ENCODE measurements around the gene NRL.

The NRL gene

GRCh38 chr14:24149302-24149969, 34.7 kb upstream of the NRL start:
- peaks cover 46% of the 10 kb centered on the region for H3K36me3 ChIP-seq (ENCODE audit: insufficient read depth, low read length)
- H2AFZ ChIP-seq (ENCODE audit: low read depth, low read length) = no peak overlapping the region
- H3K4me3 ChIP-seq (ENCODE audit: low read length) = no peak overlapping the region
- peaks cover 22% of the 10 kb centered on the region for H3K4me1 ChIP-seq (ENCODE audit: insufficient read depth, low read length)
- H3K9me3 ChIP-seq (ENCODE audit: low read length) = no peaks in the 10 kb centered on the region
- H3K27me3 ChIP-seq (ENCODE audit: insufficient read depth, low read length) = no peaks in the 10 kb centered on the region

GRCh38 chr14:24147761-24148428, 33.1 kb upstream of the NRL start:
- H2AFZ ChIP-seq (ENCODE audit: low read depth, low read length) = peak overlapping the region; percentile 56
- H3K27me3 ChIP-seq (ENCODE audit: insufficient read depth, low read length) = no peaks in the 10 kb centered on the region
- H3K4me1 ChIP-seq (ENCODE audit: insufficient read depth, low read length) = peaks cover 22% of the 10 kb centered on the region
- H3K9me3 ChIP-seq (ENCODE audit: low read length) = no peaks in the 10 kb centered on the region
- peak overlapping the region; percentile 66 for H3K4me3 ChIP-seq (ENCODE audit: low read length)
- H3K36me3 ChIP-seq (ENCODE audit: insufficient read depth, low read length) = peaks cover 55% of the 10 kb centered on the region

- no peaks in the 10 kb centered on the region for H3K27me3 ChIP-seq (ENCODE audit: insufficient read depth, low read length)
- H3K36me3 ChIP-seq (ENCODE audit: insufficient read depth, low read length) = peaks cover 50% of the 10 kb centered on the region
- H2AFZ ChIP-seq (ENCODE audit: low read depth, low read length) = peak within 1 kb of the TSS; percentile 56
- H3K4me1 ChIP-seq (ENCODE audit: insufficient read depth, low read length) = peaks cover 23% of the 10 kb centered on the region
- H3K4me3 ChIP-seq (ENCODE audit: low read length) = peak within 1 kb of the TSS; percentile 66
- no peaks in the 10 kb centered on the region for H3K9me3 ChIP-seq (ENCODE audit: low read length)
Observed at GRCh38 chr14:24146978-24147760, 32.4 kb upstream of the NRL start, which contains the start of gene RNF31. Gene RNF31, plus strand, starts transcription at chr14:24147498. Its CDS starts 201 bp downstream, at chr14:24147699.

- no peaks in the 10 kb centered on the region for H3K27me3 ChIP-seq (ENCODE audit: insufficient read depth, low read length)
- H3K36me3 ChIP-seq (ENCODE audit: insufficient read depth, low read length) = peaks cover 44% of the 10 kb centered on the region
- peaks cover 25% of the 10 kb centered on the region for H3K4me1 ChIP-seq (ENCODE audit: insufficient read depth, low read length)
- no peaks in the 10 kb centered on the region for H3K9me3 ChIP-seq (ENCODE audit: low read length)
- H2AFZ ChIP-seq (ENCODE audit: low read depth, low read length) = peak within 1 kb of the TSS; percentile 56
- H3K4me3 ChIP-seq (ENCODE audit: low read length) = peak within 1 kb of the TSS; percentile 66
Observed at GRCh38 chr14:24146453-24146977, 31.8 kb upstream of the NRL start, which contains the start of gene PSME2. Gene PSME2, minus strand, starts transcription at chr14:24146610. Its CDS starts 29 bp downstream, at chr14:24146581.

- no peaks in the 10 kb centered on the region for H3K27me3 ChIP-seq (ENCODE audit: insufficient read depth, low read length)
- H2AFZ ChIP-seq (ENCODE audit: low read depth, low read length) = no peak overlapping the region
- peaks cover 37% of the 10 kb centered on the region for H3K36me3 ChIP-seq (ENCODE audit: insufficient read depth, low read length)
- H3K4me1 ChIP-seq (ENCODE audit: insufficient read depth, low read length) = peaks cover 25% of the 10 kb centered on the region
- H3K9me3 ChIP-seq (ENCODE audit: low read length) = no peaks in the 10 kb centered on the region
- H3K4me3 ChIP-seq (ENCODE audit: low read length) = peak overlapping the region; percentile 66
Observed at GRCh38 chr14:24145690-24146452, 31.1 kb upstream of the NRL start.

GRCh38 chr14:24145219-24145618, 30.5 kb upstream of the NRL start:
- Histone ChIP-seq H3K36me3 (ENCODE audit: insufficient read depth, low read length) (peaks cover 31% of the 10 kb centered on the region), H2AFZ (ENCODE audit: low read depth, low read length) (no peak overlapping the region), H3K27me3 (ENCODE audit: insufficient read depth, low read length) (no peaks in the 10 kb centered on the region), H3K9me3 (ENCODE audit: low read length) (no peaks in the 10 kb centered on the region), H3K4me1 (ENCODE audit: insufficient read depth, low read length) (peaks cover 25% of the 10 kb centered on the region), H3K4me3 (ENCODE audit: low read length) (peak overlapping the region; percentile 66)

GRCh38 chr14:24144451-24144850, 29.7 kb upstream of the NRL start:
- no peak overlapping the region for H2AFZ ChIP-seq (ENCODE audit: low read depth, low read length)
- no peaks in the 10 kb centered on the region for H3K27me3 ChIP-seq (ENCODE audit: insufficient read depth, low read length)
- H3K4me3 ChIP-seq (ENCODE audit: low read length) = no peak overlapping the region
- H3K4me1 ChIP-seq (ENCODE audit: insufficient read depth, low read length) = peaks cover 30% of the 10 kb centered on the region
- H3K36me3 ChIP-seq (ENCODE audit: insufficient read depth, low read length) = peaks cover 26% of the 10 kb centered on the region
- no peaks in the 10 kb centered on the region for H3K9me3 ChIP-seq (ENCODE audit: low read length)

GRCh38 chr14:24143511-24143910, 28.8 kb upstream of the NRL start:
- Histone ChIP-seq H3K4me1 (ENCODE audit: insufficient read depth, low read length) (peaks cover 30% of the 10 kb centered on the region), H3K27me3 (ENCODE audit: insufficient read depth, low read length) (no peaks in the 10 kb centered on the region), H3K4me3 (ENCODE audit: low read length) (no peak overlapping the region), H3K9me3 (ENCODE audit: low read length) (no peaks in the 10 kb centered on the region), H2AFZ (ENCODE audit: low read depth, low read length) (no peak overlapping the region), H3K36me3 (ENCODE audit: insufficient read depth, low read length) (peaks cover 28% of the 10 kb centered on the region)

GRCh38 chr14:24141097-24141880, 26.5 kb upstream of the NRL start, which contains the start of gene EMC9:
Gene EMC9, minus strand, starts transcription at chr14:24141591. Its CDS starts 287 bp downstream, at chr14:24141304.
- Histone ChIP-seq H3K9me3 (ENCODE audit: low read length) (no peaks in the 10 kb centered on the region), H3K27me3 (ENCODE audit: insufficient read depth, low read length) (no peaks in the 10 kb centered on the region), H2AFZ (ENCODE audit: low read depth, low read length) (peak within 1 kb of the TSS; percentile 1), H3K36me3 (ENCODE audit: insufficient read depth, low read length) (peaks cover 34% of the 10 kb centered on the region), H3K4me3 (ENCODE audit: low read length) (peak within 1 kb of the TSS; percentile 63), H3K4me1 (ENCODE audit: insufficient read depth, low read length) (peaks cover 28% of the 10 kb centered on the region)

GRCh38 chr14:24139272-24139934, 24.7 kb upstream of the NRL start:
- no peak overlapping the region for H2AFZ ChIP-seq (ENCODE audit: low read depth, low read length)
- peaks cover 18% of the 10 kb centered on the region for H3K4me1 ChIP-seq (ENCODE audit: insufficient read depth, low read length)
- H3K4me3 ChIP-seq (ENCODE audit: low read length) = peak overlapping the region; percentile 63
- no peaks in the 10 kb centered on the region for H3K27me3 ChIP-seq (ENCODE audit: insufficient read depth, low read length)
- peaks cover 29% of the 10 kb centered on the region for H3K36me3 ChIP-seq (ENCODE audit: insufficient read depth, low read length)
- H3K9me3 ChIP-seq (ENCODE audit: low read length) = no peaks in the 10 kb centered on the region

- H3K36me3 ChIP-seq (ENCODE audit: insufficient read depth, low read length) = peaks cover 22% of the 10 kb centered on the region
- H3K4me1 ChIP-seq (ENCODE audit: insufficient read depth, low read length) = peaks cover 18% of the 10 kb centered on the region
- no peak overlapping the region for H3K4me3 ChIP-seq (ENCODE audit: low read length)
- H2AFZ ChIP-seq (ENCODE audit: low read depth, low read length) = no peak overlapping the region
- no peaks in the 10 kb centered on the region for H3K27me3 ChIP-seq (ENCODE audit: insufficient read depth, low read length)
- H3K9me3 ChIP-seq (ENCODE audit: low read length) = no peaks in the 10 kb centered on the region
Observed at GRCh38 chr14:24138396-24139271, 23.9 kb upstream of the NRL start.
